Measurements from ENCODE around the gene TIMM17A. TPM values are rescaled to one million over a fixed set of nuclear protein-coding genes. Genes with fewer than 3 reads are reported as not detected.
A peak's percentile ranks its signal among the peaks of the same experiment; 100 is the strongest.
"Not testable (repeated sequence)": the region's sequence is repeated elsewhere in the genome, so short reads cannot be mapped to it uniquely, and the experiment has no call there.

The TIMM17A gene
- total RNA-seq, 2 donors from 2014 or later: 38.8 to 47.5 TPM

DNA sequence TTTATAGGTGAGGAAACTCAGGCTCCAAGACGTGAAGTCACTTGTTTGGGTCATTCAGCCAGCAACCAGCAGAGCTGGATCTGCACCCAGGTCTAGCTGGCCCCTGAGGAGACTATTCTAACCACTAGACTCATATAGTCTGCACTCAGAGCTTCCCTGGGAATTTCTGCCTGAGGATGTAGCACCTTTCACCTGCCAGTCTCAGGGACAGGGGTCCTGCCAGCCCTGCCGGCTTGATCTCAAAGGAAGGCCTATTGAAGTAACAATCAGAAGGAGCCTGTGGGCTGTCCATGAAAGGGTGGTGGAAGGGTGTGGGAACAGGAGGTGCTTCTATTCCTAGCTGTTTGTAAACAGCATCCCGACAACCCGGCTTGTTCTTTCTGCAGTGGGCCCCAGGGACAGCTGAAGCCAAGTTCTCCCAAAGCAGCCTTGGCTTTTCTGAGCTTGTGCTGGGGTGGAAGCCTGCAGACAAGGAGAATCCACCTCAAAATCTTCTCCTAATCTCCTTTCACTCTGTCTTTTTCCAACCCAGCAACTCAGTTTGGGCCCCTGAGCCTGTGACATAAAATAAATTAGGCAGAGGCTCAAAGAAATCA, 16.8 kb upstream of the TIMM17A start:
- no peak for DNase-seq (ENCODE audit: low spot score)
- intact Hi-C loops (cut with DNase I): no loop called here

DNA sequence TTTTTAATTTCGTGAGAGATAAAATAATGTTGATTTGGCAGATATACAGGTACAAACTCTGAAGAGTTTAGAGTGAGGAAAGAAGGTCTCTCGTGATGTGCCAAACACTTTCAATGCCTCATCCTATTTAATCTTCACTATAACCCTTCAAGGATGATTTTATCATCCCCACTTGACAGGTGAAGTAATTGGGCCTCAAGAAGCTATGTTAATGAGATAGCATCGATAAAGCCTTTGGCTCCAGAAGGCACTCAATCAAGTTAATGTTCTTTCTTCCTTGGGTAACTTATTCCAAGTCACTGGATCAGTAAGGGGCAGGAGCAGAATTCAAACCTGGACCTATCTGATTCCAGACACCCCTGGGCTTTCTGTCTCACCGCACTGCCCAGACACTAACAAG, 16.2 kb upstream of the TIMM17A start:
- intact Hi-C loops (cut with DNase I): no loop called here
- DNase-seq (ENCODE audit: low spot score): no peak

- no peak for DNase-seq (ENCODE audit: low spot score)
- intact Hi-C loops (cut with DNase I): no loop called here
Measured at GRCh38 chr1:201939574-201939973, 15.7 kb upstream of the TIMM17A start.

GRCh38 chr1:201940316-201940715, 15.0 kb upstream of the TIMM17A start:
- DNase-seq (ENCODE audit: low spot score): not testable (repeated sequence)
- intact Hi-C loops (cut with DNase I): loop anchor here in 1 of 2 donors (5.0 kb wide), 1 partner anchor 43 kb away; no protein-coding TSS in a partner anchor

DNA sequence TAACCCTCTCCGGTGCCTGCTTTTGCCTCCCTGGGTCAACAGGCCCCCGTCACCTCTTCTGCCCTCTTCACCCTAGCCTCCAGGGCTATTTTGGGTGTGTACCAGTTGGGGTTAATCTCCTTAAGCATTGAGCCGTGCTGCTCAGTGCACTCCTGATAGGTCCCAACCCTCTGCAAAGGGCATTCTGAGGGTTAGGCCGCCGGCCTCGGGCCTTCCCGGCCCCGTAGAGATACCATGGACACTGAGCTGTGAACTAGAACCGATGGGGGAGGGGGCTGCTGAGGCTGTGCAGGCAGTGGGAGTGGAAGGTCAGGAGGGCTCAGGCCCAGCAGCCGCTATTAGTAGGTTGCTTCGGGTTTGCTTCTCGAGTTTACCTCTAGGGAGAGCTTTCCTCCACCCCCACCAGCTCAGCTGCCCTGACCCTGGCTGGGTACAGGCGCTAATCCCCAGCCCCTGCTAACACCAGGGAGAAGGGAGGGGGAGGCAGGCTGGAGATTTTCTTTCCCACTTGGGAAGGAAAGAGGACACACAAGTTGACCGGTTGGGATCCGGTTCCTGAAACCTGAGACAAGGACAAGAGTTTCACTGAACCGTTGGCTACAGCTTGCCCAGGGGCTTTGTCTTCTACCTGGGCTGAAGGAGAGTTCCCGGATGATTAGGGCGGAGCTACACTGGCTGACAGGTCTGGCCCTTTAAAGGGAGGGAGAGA, 13.7 kb upstream of the TIMM17A start:
- no peak for DNase-seq (ENCODE audit: low spot score)
- intact Hi-C loops (cut with DNase I): loop anchor here in 1 of 2 donors (5.0 kb wide), 1 partner anchor 44 kb away; no protein-coding TSS in a partner anchor

DNA sequence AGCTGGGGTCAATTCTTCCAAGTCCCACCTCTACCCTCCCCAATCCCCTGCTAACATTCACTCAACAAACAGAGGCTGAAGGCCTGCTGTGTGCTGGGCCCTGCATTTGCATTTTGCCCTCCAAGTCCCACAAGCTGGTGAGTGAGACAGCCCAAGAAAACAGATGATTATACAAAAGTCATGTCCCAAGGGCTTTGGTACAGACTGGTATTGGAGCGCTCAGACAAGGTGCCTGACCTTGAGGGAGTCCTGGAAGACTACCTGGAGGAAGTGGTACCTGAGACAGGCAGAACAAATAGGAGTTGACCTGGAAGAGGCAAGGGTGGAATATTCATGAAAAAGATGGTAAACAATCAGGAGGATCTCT, 13.2 kb upstream of the TIMM17A start:
- DNase-seq (ENCODE audit: low spot score): no peak
- intact Hi-C loops (cut with DNase I): loop anchor here in 1 of 2 donors (5.0 kb wide), 1 partner anchor 45 kb away; no protein-coding TSS in a partner anchor

GRCh38 chr1:201944002-201944401, 11.3 kb upstream of the TIMM17A start:
- no peak for DNase-seq (ENCODE audit: low spot score)
- intact Hi-C loops (cut with DNase I): loop anchor here in 1 of 2 donors (5.0 kb wide), 1 partner anchor 47 kb away; no protein-coding TSS in a partner anchor

DNA sequence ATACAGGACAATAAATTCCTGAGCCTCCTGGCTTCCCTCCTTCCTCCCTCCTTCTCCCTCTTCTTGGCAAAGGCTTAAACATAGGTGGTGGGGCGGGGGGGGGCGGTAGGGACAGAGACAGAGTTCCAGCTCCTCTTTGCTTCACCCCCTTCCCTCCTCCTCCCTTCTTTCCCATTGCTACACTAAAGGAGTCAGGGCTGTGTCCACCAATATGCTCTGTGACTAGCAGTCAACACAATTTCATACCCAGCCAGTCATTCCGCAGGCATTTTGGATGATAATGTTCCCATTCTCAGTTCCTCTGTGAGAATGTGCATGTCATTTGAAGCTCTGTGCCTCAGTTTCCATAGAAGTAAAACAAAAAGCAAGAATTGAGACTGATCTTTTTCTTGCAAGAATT, 10.7 kb upstream of the TIMM17A start:
- intact Hi-C loops (cut with DNase I): loop anchor here in 1 of 2 donors (5.0 kb wide), 1 partner anchor 47 kb away; no protein-coding TSS in a partner anchor
- DNase-seq (ENCODE audit: low spot score): no peak

- DNase-seq (ENCODE audit: low spot score): no peak
- intact Hi-C loops (cut with DNase I): no loop called here
Measured at GRCh38 chr1:201945157-201945556, 10.1 kb upstream of the TIMM17A start.

DNA sequence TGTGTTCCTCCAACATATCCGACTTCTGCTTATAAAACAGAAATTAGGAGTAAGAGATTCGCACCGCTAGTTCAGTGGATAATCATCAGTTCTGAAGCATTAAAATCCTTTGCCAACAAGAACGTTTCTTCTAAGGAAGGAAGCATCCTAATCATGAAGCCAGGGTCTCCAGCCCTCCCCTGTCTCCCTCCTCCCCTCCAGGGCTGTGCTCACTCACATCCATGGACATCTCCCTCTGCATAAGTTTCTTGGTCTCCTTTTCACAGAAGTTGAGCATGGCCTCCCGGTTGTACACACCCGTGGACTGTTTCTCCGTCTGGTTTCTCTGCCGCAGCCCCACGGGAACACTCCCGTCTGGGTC, 9.5 kb upstream of the TIMM17A start:
- intact Hi-C loops (cut with DNase I): no loop called here

DNA sequence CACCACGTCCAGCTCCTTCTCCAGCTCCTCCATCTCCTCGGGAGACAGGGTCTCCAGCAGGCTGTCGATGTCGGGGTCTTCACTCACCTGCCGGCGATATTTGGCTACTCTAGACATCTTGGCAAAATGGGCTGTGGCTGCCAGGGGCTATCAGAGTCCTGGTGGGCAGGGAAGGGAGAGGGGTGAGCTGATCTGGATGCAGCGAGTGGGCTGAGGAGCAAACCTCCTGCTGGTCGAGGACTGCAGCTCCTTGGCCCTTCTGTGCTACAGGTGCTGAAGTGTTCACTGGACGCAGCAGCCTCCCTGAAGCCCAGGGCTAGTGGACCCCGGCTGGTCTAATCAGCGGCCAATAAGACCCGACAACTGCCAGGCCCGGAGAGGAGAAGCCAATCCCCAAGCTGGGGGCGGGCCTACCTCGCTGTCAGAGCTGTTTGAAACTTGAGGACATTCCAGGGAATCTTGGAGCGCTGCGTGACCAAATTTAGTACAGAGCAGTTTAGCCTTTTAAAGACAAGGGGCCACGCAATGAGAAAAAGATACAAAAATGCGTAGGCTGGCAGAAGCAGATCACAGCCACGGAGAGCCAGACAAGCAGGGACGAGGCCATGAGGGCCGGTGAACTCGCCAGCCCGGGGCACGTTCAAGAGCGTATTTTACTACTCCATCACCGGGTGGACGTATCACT, 8.9 kb upstream of the TIMM17A start, which contains the start of gene LMOD1:
Gene LMOD1 (minus strand): TSS at position 325 of the 685 bp plus-strand sequence. CDS start 208 bp downstream, at position 117.
- peak; percentile 96 for DNase-seq (ENCODE audit: low spot score)
- intact Hi-C loops (cut with DNase I): no loop called here

More for the DNA sequence above, 9.5 kb upstream of the TIMM17A start:
- no peak for DNase-seq (ENCODE audit: low spot score)

DNA sequence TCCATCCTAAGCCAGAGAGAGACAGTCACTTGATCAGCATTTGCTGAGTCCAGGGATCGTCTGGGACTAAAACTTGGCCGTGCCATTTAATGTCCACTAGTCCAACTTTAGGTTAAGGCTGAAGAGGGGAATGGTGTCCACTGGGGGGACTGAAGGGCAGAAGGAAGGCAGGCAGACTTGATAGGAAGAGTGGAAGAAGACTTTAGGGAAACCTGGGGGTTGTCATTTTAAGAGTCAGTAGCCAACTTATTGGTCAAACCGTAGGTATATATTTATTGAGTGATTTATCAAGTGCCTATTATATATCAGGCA, 7.7 kb upstream of the TIMM17A start:
- intact Hi-C loops (cut with DNase I): no loop called here
- no peak for DNase-seq (ENCODE audit: low spot score)

DNA sequence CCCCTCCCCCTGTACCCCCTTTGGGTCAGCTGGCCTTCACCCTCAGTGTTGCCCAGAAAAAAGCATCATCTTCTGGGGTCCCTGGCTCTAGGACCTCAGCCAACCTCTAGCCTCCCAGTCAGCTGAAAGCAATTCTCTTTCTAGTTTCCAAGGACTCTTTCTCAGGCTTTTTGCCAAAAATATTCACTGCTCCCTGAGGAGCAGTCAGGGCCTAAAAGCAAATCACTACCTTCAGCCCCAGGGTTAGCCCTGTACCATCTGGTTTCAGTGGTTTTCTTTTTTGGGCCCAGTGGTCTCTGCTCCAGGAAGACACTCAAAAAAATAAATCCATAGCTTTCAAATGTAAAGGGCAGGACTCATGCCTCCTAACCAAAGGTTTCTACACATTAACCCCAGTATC, 5.8 kb upstream of the TIMM17A start:
- DNase-seq (ENCODE audit: low spot score): no peak
- intact Hi-C loops (cut with DNase I): no loop called here

- intact Hi-C loops (cut with DNase I): no loop called here
- no peak for DNase-seq (ENCODE audit: low spot score)
Measured at GRCh38 chr1:201954263-201955008, 867 bp upstream of the TIMM17A start.

DNA sequence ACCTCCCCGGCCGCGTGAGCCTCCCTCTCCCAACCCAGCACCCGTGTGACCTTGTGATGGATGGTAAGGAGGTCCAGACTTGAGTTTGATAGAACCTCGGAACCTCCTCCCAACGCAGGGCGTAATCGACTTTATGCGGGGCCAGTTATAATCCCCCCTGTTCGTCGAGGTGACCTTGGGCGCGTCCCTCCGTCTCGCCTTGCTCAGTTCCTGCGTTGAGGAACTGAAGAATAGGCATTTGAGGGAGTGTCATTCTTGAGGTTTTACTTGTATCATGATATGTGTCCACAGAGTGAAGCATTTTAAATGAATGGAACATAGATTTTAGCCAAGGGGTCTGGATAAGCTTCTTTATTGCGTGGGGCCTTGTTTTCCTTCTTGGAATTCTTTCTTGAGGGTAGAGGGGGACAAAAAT, 433 bp downstream of the TIMM17A start:
- intact Hi-C loops (cut with DNase I): no loop called here
- no peak for DNase-seq (ENCODE audit: low spot score)

DNA sequence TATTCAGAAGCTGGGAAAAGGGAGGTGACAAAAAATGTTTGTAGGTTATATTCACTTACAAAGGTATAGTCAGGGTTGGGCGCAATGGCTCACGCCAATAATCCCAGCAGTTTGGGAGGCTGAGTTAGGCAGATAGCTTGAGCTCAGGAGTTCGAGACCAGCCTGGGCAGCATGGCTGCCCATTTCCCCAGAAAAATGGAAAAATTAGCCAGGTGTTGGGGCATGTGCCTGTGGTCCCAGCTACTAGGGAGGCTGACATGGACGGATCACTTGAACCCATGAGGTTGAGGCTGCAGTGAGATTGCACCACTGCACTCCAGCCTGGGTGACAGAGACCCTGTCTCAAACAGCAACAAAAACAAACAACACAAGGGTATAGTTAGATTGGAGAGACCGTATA, 3.0 kb downstream of the TIMM17A start:
- no peak for DNase-seq (ENCODE audit: low spot score)
- intact Hi-C loops (cut with DNase I): no loop called here

DNA sequence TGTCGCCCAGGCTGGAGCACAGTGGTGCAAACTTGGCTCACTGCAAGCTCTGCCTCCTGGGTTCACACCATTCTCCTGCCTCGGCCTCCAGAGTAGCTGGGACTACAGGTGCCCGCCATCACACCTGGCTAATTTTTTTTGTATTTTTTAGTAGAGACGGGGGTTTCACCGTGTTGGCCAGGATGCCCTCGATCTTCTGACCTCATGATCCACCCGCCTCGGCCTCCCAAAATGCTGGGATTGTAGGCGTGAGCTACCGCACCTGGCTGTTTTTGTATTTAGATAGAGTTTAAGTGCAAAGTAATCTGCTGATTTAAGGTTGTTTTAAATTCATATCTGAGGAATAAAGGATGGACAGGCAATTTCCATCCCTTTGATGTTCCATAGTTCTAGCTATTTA, 7.1 kb downstream of the TIMM17A start:
- intact Hi-C loops (cut with DNase I); DNase-seq (ENCODE audit: low spot score): not testable (repeated sequence)

- intact Hi-C loops (cut with DNase I): no loop called here
- DNase-seq (ENCODE audit: low spot score): no peak
Measured at GRCh38 chr1:201964261-201964660, 9.0 kb downstream of the TIMM17A start.

- no peak for DNase-seq (ENCODE audit: low spot score)
- intact Hi-C loops (cut with DNase I): no loop called here
Measured at GRCh38 chr1:201966171-201966570, 10.9 kb downstream of the TIMM17A start.
